ENCODE measurements around the gene UBALD1. TPM values are rescaled to one million over a fixed set of nuclear protein-coding genes. Genes with fewer than 3 reads are reported as not detected.
"Not testable (repeated sequence)": the region's sequence is repeated elsewhere in the genome, so short reads cannot be mapped to it uniquely, and the experiment has no call there.

UBALD1 gene
- total and polyA plus RNA-seq, 5 donors from 2014 or later, result 5.1 to 53.7 (median 5.5) TPM

- Histone ChIP-seq H3K27ac (ENCODE audit: insufficient read depth, low read length, poor library complexity, severe bottlenecking) (no peak overlapping the region), H3K4me1 (ENCODE audit: control insufficient read depth, insufficient read depth, low read length, poor library complexity, severe bottlenecking) (peaks cover 3% of the 10 kb centered on the region), H3K4me3 (ENCODE audit: low read depth, low read length) (no peak overlapping the region), H3K27me3 (ENCODE audit: control insufficient read depth, insufficient read depth, low read length) (peaks cover 8% of the 10 kb centered on the region), H3K9me3 (ENCODE audit: control insufficient read depth in 2 of 2, low read length in 2 of 2) (peaks cover 0 to 7% of the 10 kb centered on the region in 2 experiments), H3K36me3 (ENCODE audit: control insufficient read depth, insufficient read depth, low read length) (no peaks in the 10 kb centered on the region)
- no peak for ATAC-seq (ENCODE audit: low read depth in 2 of 2)
- no peak overlapping the region for H3K4me3 Mint-ChIP-seq
- H3K4me1 Mint-ChIP-seq, result peaks cover 0 to 12% (median under 1%) of the 10 kb centered on the region in 4 donors
- peak overlapping the region in 1 of 3 donors; percentile 20 for H3K27ac Mint-ChIP-seq
- H3K9me3 Mint-ChIP-seq, result peaks cover 0 to 3% (median 0%) of the 10 kb centered on the region in 7 donors
- H3K27me3 Mint-ChIP-seq, result peaks cover 21% of the 10 kb centered on the region
- DNase-seq, result no peak
- H3K36me3 Mint-ChIP-seq, result no peaks in the 10 kb centered on the region
Observed at GRCh38 chr16:4586291-4586690, 28.4 kb downstream of the UBALD1 start.

GRCh38 chr16:4583906-4584305 is 30.8 kb downstream of the UBALD1 start:
- no peaks in the 10 kb centered on the region for H3K36me3 ChIP-seq (ENCODE audit: control insufficient read depth, insufficient read depth, low read length)
- H3K27me3 ChIP-seq (ENCODE audit: control insufficient read depth, insufficient read depth, low read length), result peaks cover 8% of the 10 kb centered on the region
- Mint-ChIP-seq H3K9me3 (peaks cover 0 to 3% (median 0%) of the 10 kb centered on the region in 7 donors), H3K27ac (no peak overlapping the region), H3K4me3 (no peak overlapping the region), H3K36me3 (no peaks in the 10 kb centered on the region), H3K4me1 (peaks cover 0 to 12% (median under 1%) of the 10 kb centered on the region in 4 donors), H3K27me3 (peaks cover 21% of the 10 kb centered on the region)
- peaks cover 0 to 7% of the 10 kb centered on the region in 2 experiments for H3K9me3 ChIP-seq (ENCODE audit: control insufficient read depth in 2 of 2, low read length in 2 of 2)
- no peak overlapping the region for H3K27ac ChIP-seq (ENCODE audit: insufficient read depth, low read length, poor library complexity, severe bottlenecking)
- ATAC-seq (ENCODE audit: low read depth in 2 of 2) (no peak), DNase-seq (no peak)
- peaks cover 3% of the 10 kb centered on the region for H3K4me1 ChIP-seq (ENCODE audit: control insufficient read depth, insufficient read depth, low read length, poor library complexity, severe bottlenecking)
- no peak overlapping the region for H3K4me3 ChIP-seq (ENCODE audit: low read depth, low read length)

GRCh38 chr16:4580250-4580649 is 34.4 kb downstream of the UBALD1 start:
- H3K36me3 ChIP-seq (ENCODE audit: control insufficient read depth, insufficient read depth, low read length), result no peaks in the 10 kb centered on the region
- no peak overlapping the region for H3K4me3 Mint-ChIP-seq
- no peak overlapping the region for H3K27ac ChIP-seq (ENCODE audit: insufficient read depth, low read length, poor library complexity, severe bottlenecking)
- H3K27ac Mint-ChIP-seq, result no peak overlapping the region
- H3K27me3 ChIP-seq (ENCODE audit: control insufficient read depth, insufficient read depth, low read length), result no peaks in the 10 kb centered on the region
- no peaks in the 10 kb centered on the region for H3K36me3 Mint-ChIP-seq
- no peak for ATAC-seq (ENCODE audit: low read depth in 2 of 2)
- H3K9me3 ChIP-seq (ENCODE audit: control insufficient read depth in 2 of 2, low read length in 2 of 2), result no peaks in the 10 kb centered on the region
- H3K4me1 ChIP-seq (ENCODE audit: control insufficient read depth, insufficient read depth, low read length, poor library complexity, severe bottlenecking), result no peaks in the 10 kb centered on the region
- H3K4me3 ChIP-seq (ENCODE audit: low read depth, low read length), result no peak overlapping the region
- H3K4me1 Mint-ChIP-seq, result no peaks in the 10 kb centered on the region
- no peaks in the 10 kb centered on the region for H3K27me3 Mint-ChIP-seq
- H3K9me3 Mint-ChIP-seq, result no peaks in the 10 kb centered on the region
- no peak for DNase-seq

- no peaks in the 10 kb centered on the region for H3K27me3 Mint-ChIP-seq
- Histone ChIP-seq H3K9me3 (ENCODE audit: control insufficient read depth in 2 of 2, low read length in 2 of 2) (no peaks in the 10 kb centered on the region), H3K36me3 (ENCODE audit: control insufficient read depth, insufficient read depth, low read length) (no peaks in the 10 kb centered on the region), H3K27ac (ENCODE audit: insufficient read depth, low read length, poor library complexity, severe bottlenecking) (no peak overlapping the region), H3K4me3 (ENCODE audit: low read depth, low read length) (no peak overlapping the region), H3K4me1 (ENCODE audit: control insufficient read depth, insufficient read depth, low read length, poor library complexity, severe bottlenecking) (no peaks in the 10 kb centered on the region), H3K27me3 (ENCODE audit: control insufficient read depth, insufficient read depth, low read length) (no peaks in the 10 kb centered on the region)
- ATAC-seq (ENCODE audit: low read depth in 2 of 2) (no peak), DNase-seq (no peak)
- no peaks in the 10 kb centered on the region for H3K9me3 Mint-ChIP-seq
- no peaks in the 10 kb centered on the region for H3K36me3 Mint-ChIP-seq
- H3K27ac Mint-ChIP-seq, result no peak overlapping the region
- H3K4me3 Mint-ChIP-seq, result no peak overlapping the region
- H3K4me1 Mint-ChIP-seq, result no peaks in the 10 kb centered on the region
Observed at GRCh38 chr16:4578961-4579530, 35.6 kb downstream of the UBALD1 start.

- Histone ChIP-seq H3K4me1 (ENCODE audit: control insufficient read depth, insufficient read depth, low read length, poor library complexity, severe bottlenecking) (no peaks in the 10 kb centered on the region), H3K9me3 (ENCODE audit: control insufficient read depth in 2 of 2, low read length in 2 of 2) (no peaks in the 10 kb centered on the region), H3K36me3 (ENCODE audit: control insufficient read depth, insufficient read depth, low read length) (no peaks in the 10 kb centered on the region), H3K4me3 (ENCODE audit: low read depth, low read length) (no peak overlapping the region), H3K27me3 (ENCODE audit: control insufficient read depth, insufficient read depth, low read length) (no peaks in the 10 kb centered on the region), H3K27ac (ENCODE audit: insufficient read depth, low read length, poor library complexity, severe bottlenecking) (no peak overlapping the region)
- Mint-ChIP-seq H3K4me1 (no peaks in the 10 kb centered on the region), H3K9me3 (no peaks in the 10 kb centered on the region), H3K4me3 (no peak overlapping the region), H3K27ac (no peak overlapping the region), H3K36me3 (no peaks in the 10 kb centered on the region), H3K27me3 (peaks cover 5% of the 10 kb centered on the region)
- ATAC-seq (ENCODE audit: low read depth in 2 of 2) (no peak), DNase-seq (no peak)
Observed at GRCh38 chr16:4576008-4576407, 38.7 kb downstream of the UBALD1 start.

GRCh38 chr16:4574919-4575705 is 39.6 kb downstream of the UBALD1 start:
- no peak overlapping the region for H3K27ac ChIP-seq (ENCODE audit: insufficient read depth, low read length, poor library complexity, severe bottlenecking)
- Mint-ChIP-seq H3K36me3 (no peaks in the 10 kb centered on the region), H3K4me3 (no peak overlapping the region), H3K4me1 (no peaks in the 10 kb centered on the region), H3K27me3 (peaks cover 5% of the 10 kb centered on the region), H3K27ac (no peak overlapping the region), H3K9me3 (no peaks in the 10 kb centered on the region)
- ATAC-seq (ENCODE audit: low read depth in 2 of 2) (no peak), DNase-seq (no peak)
- H3K4me1 ChIP-seq (ENCODE audit: control insufficient read depth, insufficient read depth, low read length, poor library complexity, severe bottlenecking), result no peaks in the 10 kb centered on the region
- H3K9me3 ChIP-seq (ENCODE audit: control insufficient read depth in 2 of 2, low read length in 2 of 2), result no peaks in the 10 kb centered on the region
- no peaks in the 10 kb centered on the region for H3K36me3 ChIP-seq (ENCODE audit: control insufficient read depth, insufficient read depth, low read length)
- no peak overlapping the region for H3K4me3 ChIP-seq (ENCODE audit: low read depth, low read length)
- no peaks in the 10 kb centered on the region for H3K27me3 ChIP-seq (ENCODE audit: control insufficient read depth, insufficient read depth, low read length)

GRCh38 chr16:4573926-4574325 is 40.8 kb downstream of the UBALD1 start:
- H3K27ac Mint-ChIP-seq; H3K4me3 Mint-ChIP-seq; H3K36me3 ChIP-seq (ENCODE audit: control insufficient read depth, insufficient read depth, low read length); H3K27me3 ChIP-seq (ENCODE audit: control insufficient read depth, insufficient read depth, low read length); H3K9me3 Mint-ChIP-seq; H3K36me3 Mint-ChIP-seq; H3K27ac ChIP-seq (ENCODE audit: insufficient read depth, low read length, poor library complexity, severe bottlenecking); H3K27me3 Mint-ChIP-seq; H3K4me1 Mint-ChIP-seq; ATAC-seq (ENCODE audit: low read depth in 2 of 2); DNase-seq; H3K9me3 ChIP-seq (ENCODE audit: control insufficient read depth in 2 of 2, low read length in 2 of 2); H3K4me1 ChIP-seq (ENCODE audit: control insufficient read depth, insufficient read depth, low read length, poor library complexity, severe bottlenecking); H3K4me3 ChIP-seq (ENCODE audit: low read depth, low read length): not testable (repeated sequence)

GRCh38 chr16:4572715-4573114 is 42.0 kb downstream of the UBALD1 start:
- no peak for DNase-seq
- H3K4me1 Mint-ChIP-seq, result no peaks in the 10 kb centered on the region

More at GRCh38 chr16:4572715-4573114, 42.0 kb downstream of the UBALD1 start:
- Histone ChIP-seq H3K36me3 (ENCODE audit: control insufficient read depth, insufficient read depth, low read length) (no peaks in the 10 kb centered on the region), H3K4me1 (ENCODE audit: control insufficient read depth, insufficient read depth, low read length, poor library complexity, severe bottlenecking) (no peaks in the 10 kb centered on the region), H3K4me3 (ENCODE audit: low read depth, low read length) (no peak overlapping the region), H3K27me3 (ENCODE audit: control insufficient read depth, insufficient read depth, low read length) (no peaks in the 10 kb centered on the region), H3K9me3 (ENCODE audit: control insufficient read depth in 2 of 2, low read length in 2 of 2) (no peaks in the 10 kb centered on the region), H3K27ac (ENCODE audit: insufficient read depth, low read length, poor library complexity, severe bottlenecking) (no peak overlapping the region)
- no peak for ATAC-seq (ENCODE audit: low read depth in 2 of 2)
- Mint-ChIP-seq H3K9me3 (no peaks in the 10 kb centered on the region), H3K27me3 (peaks cover 5% of the 10 kb centered on the region), H3K27ac (no peak overlapping the region), H3K36me3 (no peaks in the 10 kb centered on the region), H3K4me3 (no peak overlapping the region)

Measured in CD4-positive, CD25-positive, alpha-beta regulatory T cell (primary cell).